ENCODE measurements around the gene TMEM131L. TPM values are rescaled to one million over a fixed set of nuclear protein-coding genes. Genes with fewer than 3 reads are reported as not detected.

The TMEM131L gene
- total RNA-seq, 1 experiment from 2014 or later: 14.6 TPM

DNA sequence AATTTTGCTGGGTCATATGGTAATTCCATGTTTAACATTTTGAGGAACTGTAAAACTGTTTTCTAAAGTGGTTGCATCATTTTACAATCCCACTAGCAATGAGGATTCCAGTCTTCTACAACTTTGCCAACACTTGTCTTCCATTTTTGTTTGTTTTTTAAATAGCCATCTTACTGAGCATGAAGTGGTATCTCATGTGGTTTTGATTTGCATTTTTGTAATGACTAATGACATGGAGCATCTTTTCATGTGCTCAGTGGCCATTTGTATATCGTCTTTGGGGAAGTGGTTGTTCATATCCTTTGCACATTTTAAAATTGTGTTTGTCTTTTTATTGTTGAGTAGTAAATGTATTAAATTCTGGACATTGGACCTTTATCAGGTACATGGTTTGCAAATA is 94.7 kb downstream of the TMEM131L start:
- no peak overlapping the region for H3K27ac Mint-ChIP-seq
- DNase-seq: no peak
- H3K36me3 Mint-ChIP-seq (ENCODE audit: insufficient read depth in 1 of 3, low read depth in 3 of 3): peaks cover 31 to 45% (median 40%) of the 10 kb centered on the region in 3 experiments
- Histone ChIP-seq H2BK5ac (ENCODE audit: insufficient read length, low read length) (no peak overlapping the region), H2BK20ac (ENCODE audit: low read depth, low read length, poor library complexity, severe bottlenecking) (no peak overlapping the region), H3T11ph (ENCODE audit: low read length) (no peak overlapping the region), H3K4me1 (ENCODE audit: insufficient read depth, low read length) (no peaks in the 10 kb centered on the region), H2BK12ac (ENCODE audit: insufficient read length, low read depth, low read length) (no peak overlapping the region), H4K5ac (ENCODE audit: insufficient read length, low read depth, low read length) (no peak overlapping the region), H4K91ac (ENCODE audit: insufficient read length, low read depth, low read length) (no peak overlapping the region), H3K18ac (ENCODE audit: insufficient read length, low read depth, low read length) (no peak overlapping the region), H3K4ac (ENCODE audit: low read depth, low read length) (no peak overlapping the region), H3K23me2 (ENCODE audit: insufficient read length, low read depth, low read length, poor library complexity, severe bottlenecking) (no peaks in the 10 kb centered on the region), H4K8ac (replicated peaks; ENCODE audit: insufficient read length, low read depth, low read length) (no peak overlapping the region), H3K9me3 (ENCODE audit: control insufficient read depth, low read depth, low read length) (no peaks in the 10 kb centered on the region), H3K27me3 (ENCODE audit: insufficient read depth, low read length) (no peaks in the 10 kb centered on the region), H3K4me2 (ENCODE audit: insufficient read depth, insufficient read length, low read length) (no peak overlapping the region), H3K27ac (ENCODE audit: insufficient read length, low read depth, low read length) (no peak overlapping the region), H2AFZ (ENCODE audit: low read length) (no peak overlapping the region), H3K56ac (ENCODE audit: insufficient read length, low read depth, low read length) (no peak overlapping the region), H2AK5ac (ENCODE audit: insufficient read length, low read length) (no peak overlapping the region), H3K9ac (ENCODE audit: extremely low read depth, insufficient read length, low read length) (no peak overlapping the region), H2BK15ac (ENCODE audit: low read depth, low read length) (no peak overlapping the region), H2BK120ac (ENCODE audit: low read depth, low read length, poor library complexity, severe bottlenecking) (no peak overlapping the region), H3K79me2 (ENCODE audit: insufficient read depth, low read length) (no peaks in the 10 kb centered on the region), H3K23ac (ENCODE audit: insufficient read length, low read depth, low read length) (no peak overlapping the region), H3K79me1 (ENCODE audit: insufficient read depth, low read depth, low read length, poor library complexity, severe bottlenecking) (no peaks in the 10 kb centered on the region), H3K14ac (ENCODE audit: insufficient read depth, low read length) (no peak overlapping the region), H4K20me1 (ENCODE audit: control insufficient read depth, insufficient read depth, insufficient read length) (no peaks in the 10 kb centered on the region)
- TF ChIP-seq, protein P1, sequence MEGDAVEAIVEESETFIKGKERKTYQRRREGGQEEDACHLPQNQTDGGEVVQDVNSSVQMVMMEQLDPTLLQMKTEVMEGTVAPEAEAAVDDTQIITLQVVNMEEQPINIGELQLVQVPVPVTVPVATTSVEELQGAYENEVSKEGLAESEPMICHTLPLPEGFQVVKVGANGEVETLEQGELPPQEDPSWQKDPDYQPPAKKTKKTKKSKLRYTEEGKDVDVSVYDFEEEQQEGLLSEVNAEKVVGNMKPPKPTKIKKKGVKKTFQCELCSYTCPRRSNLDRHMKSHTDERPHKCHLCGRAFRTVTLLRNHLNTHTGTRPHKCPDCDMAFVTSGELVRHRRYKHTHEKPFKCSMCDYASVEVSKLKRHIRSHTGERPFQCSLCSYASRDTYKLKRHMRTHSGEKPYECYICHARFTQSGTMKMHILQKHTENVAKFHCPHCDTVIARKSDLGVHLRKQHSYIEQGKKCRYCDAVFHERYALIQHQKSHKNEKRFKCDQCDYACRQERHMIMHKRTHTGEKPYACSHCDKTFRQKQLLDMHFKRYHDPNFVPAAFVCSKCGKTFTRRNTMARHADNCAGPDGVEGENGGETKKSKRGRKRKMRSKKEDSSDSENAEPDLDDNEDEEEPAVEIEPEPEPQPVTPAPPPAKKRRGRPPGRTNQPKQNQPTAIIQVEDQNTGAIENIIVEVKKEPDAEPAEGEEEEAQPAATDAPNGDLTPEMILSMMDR (conservative IDR thresholded peaks at IDR 0.05): no peak
- H3K4me1 Mint-ChIP-seq: no peaks in the 10 kb centered on the region; a peak in 1 of 4 replicates
- no peaks in the 10 kb centered on the region for H3K27me3 Mint-ChIP-seq (ENCODE audit: low read depth)
- peaks cover 5 to 11% of the 10 kb centered on the region in 2 experiments; a peak in 2 of 5 replicates for H3K9me3 Mint-ChIP-seq
- no peak overlapping the region for H3K4me3 Mint-ChIP-seq
- WGBS (ENCODE audit: extremely low coverage, insufficient read length, low lambda C conversion rate): no CpG with 5 or more reads among the region's 1 CpG

Measured in H9 (cell line).